GM12875 (cell line): ENCODE data around the gene RELN.

Experiments used
- H3K4me3 ChIP-seq: one replicate; pipeline ENCODE4 v1.5.1; 2011; ENCODE audit warnings: low read depth, low read length, control low read depth
- CTCF ChIP-seq: IDR thresholded peaks from 2 replicates; pipeline ENCODE4 v1.5.1; 2011; ENCODE audit warnings: low read depth, mild to moderate bottlenecking, control low read depth, inconsistent platforms, low read length, moderate library complexity, borderline replicate concordance; ENCODE audit not compliant: insufficient read depth

Gene RELN

GRCh38 chr7:103632005-103632639 lies 357.3 kb downstream of the RELN start:
- H3K4me3 ChIP-seq = no peak overlapping the region
- no peak for TF ChIP-seq CTCF

- H3K4me3 ChIP-seq = no peak overlapping the region
- no peak for TF ChIP-seq CTCF
Observed at GRCh38 chr7:103630318-103630717, 359.1 kb downstream of the RELN start.

DNA sequence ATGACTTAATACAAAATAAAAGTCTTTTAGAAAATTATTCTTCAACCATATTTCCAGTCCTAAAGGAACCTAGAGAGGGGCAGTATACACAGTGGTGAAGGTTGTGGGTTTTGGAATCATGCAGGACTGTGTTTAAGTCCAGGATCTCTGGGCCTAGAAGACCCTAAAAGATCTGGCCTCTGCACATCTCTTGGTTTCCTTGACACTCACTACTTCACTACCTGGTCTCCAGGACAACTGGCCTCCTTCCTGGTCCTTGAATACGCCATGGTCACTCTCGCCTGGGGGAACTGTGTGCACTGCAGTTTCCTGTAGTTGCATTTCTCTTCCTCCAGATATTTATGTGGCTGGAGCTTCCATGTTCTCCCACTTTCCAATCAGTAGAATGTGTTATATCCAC lies 360.7 kb downstream of the RELN start:
- no peak overlapping the region for H3K4me3 ChIP-seq
- TF ChIP-seq CTCF = no peak

DNA sequence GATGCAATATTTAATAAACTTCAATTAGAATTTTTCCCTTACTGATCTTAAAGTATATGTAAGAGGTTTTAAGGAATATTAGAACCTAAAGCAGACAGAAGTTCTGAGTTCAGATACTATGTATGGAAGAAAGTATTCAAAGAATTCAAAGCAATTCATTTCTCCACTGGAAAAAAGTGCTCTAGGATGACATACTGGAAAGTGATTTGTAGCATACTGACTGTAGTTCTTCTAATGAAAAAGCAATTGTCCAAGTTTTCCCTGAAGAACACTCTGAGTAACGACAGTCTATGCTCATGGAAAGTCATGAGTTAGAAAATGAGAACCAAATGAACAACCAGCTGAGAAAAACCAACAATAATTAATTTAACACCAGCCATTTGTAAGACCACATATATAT lies 362.7 kb downstream of the RELN start:
- no peak overlapping the region for H3K4me3 ChIP-seq
- no peak for TF ChIP-seq CTCF

GRCh38 chr7:103622274-103622673 lies 367.2 kb downstream of the RELN start:
- TF ChIP-seq CTCF = no peak
- H3K4me3 ChIP-seq = no peak overlapping the region

GRCh38 chr7:103613655-103614642 lies 375.5 kb downstream of the RELN start:
- no peak for TF ChIP-seq CTCF
- H3K4me3 ChIP-seq = no peak overlapping the region
